IgD-negative memory B cell (primary cell): ENCODE data around the gene GALP. TPM values are rescaled to one million over a fixed set of nuclear protein-coding genes. Genes with fewer than 3 reads are reported as not detected.
"Not testable (repeated sequence)": the region's sequence is repeated elsewhere in the genome, so short reads cannot be mapped to it uniquely, and the experiment has no call there.

Experiments
- H3K27ac Mint-ChIP-seq, 3 donors: one replicate each; pipeline ENCODE4 v1.8.0; 2020 to 2022; ENCODE audit warnings: mild to moderate bottlenecking in 3 of 3, mixed read lengths in 3 of 3, moderate library complexity in 1 of 3
- H3K27me3 Mint-ChIP-seq: one replicate; pipeline ENCODE4 v1.8.0; 2021; ENCODE audit warnings: mixed read lengths
- H3K36me3 Mint-ChIP-seq: one replicate; pipeline ENCODE4 v1.8.0; 2020; ENCODE audit warnings: mild to moderate bottlenecking, mixed read lengths
- H3K4me1 Mint-ChIP-seq, 3 donors: one replicate each; pipeline ENCODE4 v1.8.0; 2020 to 2022; ENCODE audit warnings: mixed read lengths in 3 of 3, mild to moderate bottlenecking in 1 of 3
- H3K4me3 Mint-ChIP-seq, 4 donors: one replicate each; pipeline ENCODE4 v1.8.0; 2020 to 2022; ENCODE audit warnings: mild to moderate bottlenecking in 4 of 4, mixed read lengths in 4 of 4, moderate library complexity in 3 of 4
- H3K9me3 Mint-ChIP-seq, 3 donors: one replicate each; pipeline ENCODE4 v1.8.0; 2020 to 2021; ENCODE audit warnings: mixed read lengths in 3 of 3, mild to moderate bottlenecking in 1 of 3
- polyA plus RNA-seq: library from polyadenylated mRNA; unstranded; fragments of 300-500 nt; fragmentation: Illumina TruSeq; gene quantifications from one replicate; pipeline ENCODE4 v1.2.3, GENCODE V29; 2021

Gene GALP
- polyA plus RNA-seq, 1 donor from 2014 or later = not detected

- peaks cover 12% of the 10 kb centered on the region for H3K27me3 Mint-ChIP-seq
- no peaks in the 10 kb centered on the region for H3K9me3 Mint-ChIP-seq
These were observed 15.9 kb downstream of the GALP start for GRCh38 chr19:56191711-56192110.

GRCh38 chr19:56193981-56194640 lies 18.3 kb downstream of the GALP start:
- H3K36me3 Mint-ChIP-seq = no peaks in the 10 kb centered on the region
- no peaks in the 10 kb centered on the region for H3K9me3 Mint-ChIP-seq
- H3K27ac Mint-ChIP-seq = no peak overlapping the region
- H3K4me1 Mint-ChIP-seq = peaks cover 0 to 2% (median 0%) of the 10 kb centered on the region in 3 donors
- peaks cover 8% of the 10 kb centered on the region for H3K27me3 Mint-ChIP-seq
- H3K4me3 Mint-ChIP-seq = no peak overlapping the region

More at GRCh38 chr19:56191711-56192110, 15.9 kb downstream of the GALP start:
- Mint-ChIP-seq H3K4me1 (peaks cover 0 to 2% (median 0%) of the 10 kb centered on the region in 3 donors), H3K4me3 (no peak overlapping the region), H3K27ac (no peak overlapping the region), H3K36me3 (no peaks in the 10 kb centered on the region)

- not testable (repeated sequence) for H3K9me3 Mint-ChIP-seq, H3K36me3 Mint-ChIP-seq, H3K4me3 Mint-ChIP-seq, H3K4me1 Mint-ChIP-seq, H3K27ac Mint-ChIP-seq
- H3K27me3 Mint-ChIP-seq = peaks cover 12% of the 10 kb centered on the region
These were observed 21.8 kb downstream of the GALP start, which contains the start of gene ZSCAN5B for GRCh38 chr19:56197646-56198045. ZSCAN5B (minus strand) TSS chr19:56197783; CDS start chr19:56193052, 4,731 bp downstream.

GRCh38 chr19:56199687-56200086 lies 23.9 kb downstream of the GALP start:
- Mint-ChIP-seq H3K36me3 (peaks cover 2% of the 10 kb centered on the region), H3K4me3 (no peak overlapping the region), H3K27me3 (peaks cover 7% of the 10 kb centered on the region), H3K9me3 (no peaks in the 10 kb centered on the region), H3K4me1 (no peaks in the 10 kb centered on the region), H3K27ac (no peak overlapping the region)

GRCh38 chr19:56201973-56202372 lies 26.2 kb downstream of the GALP start, which contains the start of gene ZSCAN5C:
ZSCAN5C (plus strand) TSS chr19:56202273; CDS start chr19:56205914, 3,641 bp downstream.
- H3K4me1 Mint-ChIP-seq = no peaks in the 10 kb centered on the region
- H3K4me3 Mint-ChIP-seq = no peak within 1 kb of the TSS
- no peak within 1 kb of the TSS for H3K27ac Mint-ChIP-seq
- H3K27me3 Mint-ChIP-seq = peaks cover 4% of the 10 kb centered on the region
- peaks cover 2% of the 10 kb centered on the region for H3K36me3 Mint-ChIP-seq
- H3K9me3 Mint-ChIP-seq = no peaks in the 10 kb centered on the region

- not testable (repeated sequence) for H3K4me3 Mint-ChIP-seq
These were observed 31.8 kb downstream of the GALP start for GRCh38 chr19:56207581-56207980.

GRCh38 chr19:56209091-56209490 lies 33.3 kb downstream of the GALP start:
- H3K9me3 Mint-ChIP-seq = no peaks in the 10 kb centered on the region
- H3K27me3 Mint-ChIP-seq = peaks cover under 1% of the 10 kb centered on the region
- H3K27ac Mint-ChIP-seq = no peak overlapping the region
- H3K4me1 Mint-ChIP-seq = no peaks in the 10 kb centered on the region
- H3K36me3 Mint-ChIP-seq = no peaks in the 10 kb centered on the region
- no peak overlapping the region for H3K4me3 Mint-ChIP-seq

More at GRCh38 chr19:56207581-56207980, 31.8 kb downstream of the GALP start:
- not testable (repeated sequence) for H3K27me3 Mint-ChIP-seq, H3K36me3 Mint-ChIP-seq, H3K4me1 Mint-ChIP-seq, H3K27ac Mint-ChIP-seq, H3K9me3 Mint-ChIP-seq

GRCh38 chr19:56210036-56210435 lies 34.2 kb downstream of the GALP start:
- H3K27ac Mint-ChIP-seq, H3K4me3 Mint-ChIP-seq, H3K27me3 Mint-ChIP-seq, H3K36me3 Mint-ChIP-seq, H3K9me3 Mint-ChIP-seq, H3K4me1 Mint-ChIP-seq: not testable (repeated sequence)

GRCh38 chr19:56211718-56212117 lies 35.9 kb downstream of the GALP start:
- H3K27ac Mint-ChIP-seq = no peak overlapping the region
- H3K36me3 Mint-ChIP-seq = no peaks in the 10 kb centered on the region
- H3K4me3 Mint-ChIP-seq = no peak overlapping the region
- H3K9me3 Mint-ChIP-seq = no peaks in the 10 kb centered on the region
- H3K27me3 Mint-ChIP-seq = peaks cover 15% of the 10 kb centered on the region
- H3K4me1 Mint-ChIP-seq = no peaks in the 10 kb centered on the region

- peaks cover 0 to 2% (median 0%) of the 10 kb centered on the region in 3 donors for H3K4me1 Mint-ChIP-seq
- H3K9me3 Mint-ChIP-seq = no peaks in the 10 kb centered on the region
- H3K27ac Mint-ChIP-seq = no peak overlapping the region
- H3K36me3 Mint-ChIP-seq = no peaks in the 10 kb centered on the region
- peak overlapping the region in 1 of 4 donors; percentile 22 for H3K4me3 Mint-ChIP-seq
- H3K27me3 Mint-ChIP-seq = peaks cover 27% of the 10 kb centered on the region
These were observed 41.5 kb downstream of the GALP start for GRCh38 chr19:56217039-56217949.

- no peaks in the 10 kb centered on the region for H3K36me3 Mint-ChIP-seq
- no peaks in the 10 kb centered on the region for H3K9me3 Mint-ChIP-seq
- H3K4me3 Mint-ChIP-seq = no peak overlapping the region
- no peak overlapping the region for H3K27ac Mint-ChIP-seq
- H3K27me3 Mint-ChIP-seq = peaks cover 27% of the 10 kb centered on the region
- peaks cover 0 to 2% (median 0%) of the 10 kb centered on the region in 3 donors for H3K4me1 Mint-ChIP-seq
These were observed 43.2 kb downstream of the GALP start for GRCh38 chr19:56218961-56219360.

- not testable (repeated sequence) for H3K4me1 Mint-ChIP-seq, H3K27ac Mint-ChIP-seq, H3K9me3 Mint-ChIP-seq, H3K4me3 Mint-ChIP-seq, H3K36me3 Mint-ChIP-seq
- H3K27me3 Mint-ChIP-seq = peaks cover 13% of the 10 kb centered on the region
These were observed 45.6 kb downstream of the GALP start for GRCh38 chr19:56221442-56221841.

- peaks cover 10% of the 10 kb centered on the region for H3K27me3 Mint-ChIP-seq
- peaks cover 0 to 2% (median 0%) of the 10 kb centered on the region in 3 donors for H3K4me1 Mint-ChIP-seq
- H3K36me3 Mint-ChIP-seq = no peaks in the 10 kb centered on the region
- H3K27ac Mint-ChIP-seq = no peak overlapping the region
- no peaks in the 10 kb centered on the region for H3K9me3 Mint-ChIP-seq
- H3K4me3 Mint-ChIP-seq = no peak overlapping the region
These were observed 46.0 kb downstream of the GALP start for GRCh38 chr19:56221851-56222250.

GRCh38 chr19:56222901-56223300 lies 47.1 kb downstream of the GALP start:
- peaks cover 5% of the 10 kb centered on the region for H3K27me3 Mint-ChIP-seq
- no peak overlapping the region for H3K27ac Mint-ChIP-seq
- no peak overlapping the region for H3K4me3 Mint-ChIP-seq
- H3K36me3 Mint-ChIP-seq = peaks cover under 1% of the 10 kb centered on the region
- H3K9me3 Mint-ChIP-seq = no peaks in the 10 kb centered on the region
- peaks cover 0 to 1% (median 0%) of the 10 kb centered on the region in 3 donors for H3K4me1 Mint-ChIP-seq

- H3K27ac Mint-ChIP-seq = no peak overlapping the region
- no peaks in the 10 kb centered on the region for H3K9me3 Mint-ChIP-seq
- H3K27me3 Mint-ChIP-seq = peaks cover 3% of the 10 kb centered on the region
- H3K4me3 Mint-ChIP-seq = no peak overlapping the region
- peaks cover 2% of the 10 kb centered on the region for H3K36me3 Mint-ChIP-seq
- H3K4me1 Mint-ChIP-seq = no peaks in the 10 kb centered on the region
These were observed 47.7 kb downstream of the GALP start for GRCh38 chr19:56223481-56223880.
